Dermis microvascular lymphatic vessel endothelial cell (primary cell): ENCODE measurements around the gene GPC6. TPM values are rescaled to one million over a fixed set of nuclear protein-coding genes. Genes with fewer than 3 reads are reported as not detected.
A peak's percentile ranks its signal among the peaks of the same experiment; 100 is the strongest.

Experiments
- DNase-seq, 2 donors: peaks; one replicate each; pipeline versions ENCODE4 v3.0.0 to v3.0.0-alpha.2; 2010; ENCODE audit warnings: low read depth in 2 of 2
- total RNA-seq: library from RNA; depleted of rRNA; stranded (reverse); fragments of >200 nt; gene quantifications from 2 replicates; pipeline ENCODE4 v1.2.1, GENCODE V29; 2014

Gene GPC6
- total RNA-seq, 1 donor from 2014 or later: under 0.01 TPM

DNA sequence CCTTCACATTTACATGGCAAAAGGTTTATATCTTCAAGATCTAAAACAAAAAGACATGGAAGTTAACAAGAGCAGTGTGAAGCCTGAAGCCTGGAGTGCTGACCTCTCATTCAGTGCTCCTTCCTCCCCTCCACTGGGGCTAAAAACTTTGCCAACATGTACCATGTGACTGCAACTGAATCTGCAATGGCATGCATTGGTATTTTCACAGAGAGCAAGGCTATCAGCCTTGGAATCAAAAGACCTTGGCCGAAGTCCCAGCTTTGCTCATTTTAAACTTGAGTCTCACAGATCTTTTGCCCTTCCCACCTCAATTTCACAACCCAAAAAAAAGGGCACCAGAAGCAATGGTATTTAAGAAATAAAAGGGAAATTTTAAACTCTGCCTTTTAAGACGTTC lies 927.8 kb downstream of the GPC6 start:
- DNase-seq: no peak

DNA sequence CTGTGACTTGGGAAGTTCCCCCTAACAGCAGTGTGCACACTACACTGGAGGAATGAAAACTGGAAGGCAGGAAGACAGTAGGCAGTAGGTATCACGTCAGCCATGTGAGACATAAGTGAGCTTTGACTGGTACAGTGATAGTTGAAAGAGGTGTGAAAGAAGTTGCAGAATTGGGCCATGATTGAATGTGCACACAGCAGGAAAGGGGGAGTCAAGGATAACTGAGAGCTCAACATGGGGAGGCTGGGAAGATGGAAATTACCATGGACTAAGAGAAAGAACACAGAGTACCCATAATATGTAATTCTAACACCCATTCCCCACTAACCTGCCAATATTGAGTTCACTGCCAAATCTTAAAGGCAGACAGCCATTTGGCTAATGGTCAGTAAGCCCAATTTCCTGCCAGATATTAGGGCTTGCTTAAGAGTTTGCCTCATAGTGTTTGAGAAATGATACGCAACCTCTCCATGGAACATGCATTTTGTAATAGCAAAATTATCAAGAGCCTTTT lies 931.2 kb downstream of the GPC6 start:
- no peak for DNase-seq

DNA sequence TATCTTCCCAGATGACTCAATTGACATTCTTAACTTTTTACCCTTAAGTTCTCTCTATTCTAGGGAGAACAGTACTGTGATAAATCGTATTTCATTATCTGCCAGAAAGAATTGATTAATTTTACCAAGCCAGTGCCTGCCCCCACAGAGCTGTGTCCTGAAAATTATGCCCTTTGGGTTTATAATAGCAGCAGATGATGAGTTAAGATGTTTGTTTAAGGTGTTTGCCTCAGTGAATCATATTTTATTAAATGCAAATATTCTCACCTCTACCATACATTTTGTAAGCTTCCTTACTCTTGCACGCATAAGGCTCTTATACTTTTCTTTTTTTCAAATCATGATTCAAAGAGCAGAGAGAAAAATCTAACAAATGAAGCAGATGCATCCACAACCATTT lies 934.3 kb downstream of the GPC6 start:
- DNase-seq: no peak

DNA sequence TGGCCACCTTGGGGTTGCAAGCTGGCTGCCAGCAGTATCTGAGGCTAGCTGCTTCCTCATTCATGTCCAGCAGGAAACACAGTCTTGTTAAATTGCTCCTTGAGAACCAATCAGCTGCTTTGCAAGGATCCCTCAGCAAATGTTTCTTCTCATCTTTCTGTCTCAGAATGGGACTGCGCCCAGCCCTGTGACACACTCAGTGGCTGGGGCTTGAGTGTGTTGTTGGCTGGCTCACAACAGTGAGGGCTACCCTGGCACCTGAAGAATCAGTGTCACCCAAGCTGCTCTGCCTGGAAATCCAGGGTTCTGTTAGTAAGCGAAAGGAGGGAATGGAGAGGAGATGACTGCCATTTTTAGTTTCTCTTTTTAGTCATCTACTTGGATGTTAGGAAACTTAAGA lies 935.7 kb downstream of the GPC6 start:
- no peak for DNase-seq

DNA sequence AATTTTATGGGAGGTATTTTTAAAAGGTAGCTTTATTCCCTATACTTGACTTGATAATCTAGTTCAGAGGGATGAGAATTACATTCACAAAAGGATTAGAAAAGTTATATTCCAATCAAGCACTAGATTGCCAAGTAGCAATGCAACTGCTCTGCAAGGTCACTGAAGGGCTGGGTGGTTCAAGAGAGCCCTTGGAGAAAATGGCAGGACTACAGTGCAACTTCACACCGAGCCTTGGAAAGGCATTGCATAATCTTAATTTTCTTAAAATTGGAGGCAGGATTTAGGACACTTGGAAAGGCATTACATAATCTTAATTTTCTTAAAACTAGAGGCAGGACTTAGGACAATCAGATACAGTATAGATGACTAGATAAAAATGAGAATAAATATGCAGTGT lies 936.9 kb downstream of the GPC6 start:
- no peak for DNase-seq

DNA sequence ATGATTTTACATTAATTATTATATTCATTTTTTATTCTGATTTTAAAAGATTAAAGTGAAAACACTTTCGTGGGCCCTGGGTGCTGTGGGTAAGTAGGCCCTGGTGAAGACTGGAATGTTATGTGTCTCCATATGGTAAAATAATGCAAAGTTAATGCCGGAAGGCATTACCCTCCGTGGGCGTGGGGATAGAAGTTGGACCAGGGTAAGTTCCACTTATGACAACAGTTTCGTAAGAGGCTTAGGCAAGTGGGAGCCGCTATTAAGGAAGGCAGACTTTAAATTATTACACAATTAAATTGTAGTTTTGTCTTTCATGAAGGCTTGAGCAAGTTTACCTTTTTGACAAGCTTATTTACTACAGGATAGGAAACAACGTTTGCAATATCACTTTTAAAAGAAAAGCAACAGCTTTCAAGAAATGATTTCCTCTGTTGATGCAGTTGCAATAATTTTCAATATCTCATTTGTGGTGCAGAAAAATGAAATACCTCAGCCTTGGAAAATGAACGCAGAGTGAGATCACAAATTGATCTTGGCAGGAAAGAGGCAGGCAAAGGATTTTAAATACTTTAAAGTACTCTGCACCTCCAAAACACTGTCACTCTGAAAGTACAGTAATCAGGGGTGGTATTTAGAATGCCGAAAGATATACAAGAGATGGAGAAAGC lies 942.3 kb downstream of the GPC6 start:
- DNase-seq: no peak

DNA sequence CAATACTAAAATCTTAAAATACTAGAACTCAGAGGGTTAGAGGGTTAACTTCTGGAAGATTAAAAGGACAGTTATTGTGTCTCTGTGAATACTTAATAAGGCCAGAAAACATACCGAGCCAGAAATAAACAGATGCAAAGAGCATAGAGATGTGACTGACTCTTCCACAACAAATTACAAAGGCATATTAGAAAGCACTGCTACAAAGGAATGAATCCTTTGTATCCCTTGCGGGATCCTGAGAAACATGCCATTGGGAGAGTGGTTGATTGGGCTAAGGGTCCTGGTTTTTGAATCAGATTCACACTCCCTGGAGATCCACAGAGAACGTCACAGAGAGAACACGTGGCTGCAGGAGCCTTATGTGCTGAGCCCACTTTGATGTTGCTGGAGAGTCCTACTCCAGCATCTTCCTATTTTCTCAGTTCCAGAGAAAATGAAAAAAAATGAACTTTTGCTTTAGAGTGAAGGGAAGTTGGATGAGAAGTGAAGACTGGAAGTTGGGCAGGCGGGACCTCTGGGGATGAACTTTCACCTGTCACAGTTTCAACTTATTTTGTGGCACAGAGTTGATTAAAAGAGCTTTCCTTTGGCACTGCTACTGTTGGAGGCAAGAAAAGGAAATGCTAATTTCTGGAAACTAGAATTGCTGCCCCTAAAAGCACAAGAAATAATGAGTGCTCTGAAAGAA lies 943.0 kb downstream of the GPC6 start:
- no peak for DNase-seq

DNA sequence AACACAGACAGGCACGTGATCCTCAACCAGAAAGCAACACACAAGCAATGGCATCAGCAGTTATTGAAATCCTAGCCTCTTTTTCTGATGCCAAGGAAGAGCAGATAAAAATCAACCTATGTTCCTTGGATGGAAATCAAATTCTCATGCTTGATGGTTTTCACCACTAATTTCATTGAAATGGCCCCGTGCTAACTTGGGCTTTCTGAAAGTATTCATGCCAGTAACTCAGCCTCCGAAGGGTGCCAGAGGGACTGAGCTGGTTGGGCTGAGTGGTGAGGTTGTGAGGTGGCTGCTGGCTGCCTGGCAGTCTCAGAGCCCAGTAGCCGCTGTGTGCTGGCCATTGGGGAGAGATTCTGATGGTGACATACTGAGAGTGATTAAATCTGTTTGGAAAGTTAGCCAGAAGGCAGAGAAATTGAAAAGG lies 943.6 kb downstream of the GPC6 start:
- DNase-seq: no peak

DNA sequence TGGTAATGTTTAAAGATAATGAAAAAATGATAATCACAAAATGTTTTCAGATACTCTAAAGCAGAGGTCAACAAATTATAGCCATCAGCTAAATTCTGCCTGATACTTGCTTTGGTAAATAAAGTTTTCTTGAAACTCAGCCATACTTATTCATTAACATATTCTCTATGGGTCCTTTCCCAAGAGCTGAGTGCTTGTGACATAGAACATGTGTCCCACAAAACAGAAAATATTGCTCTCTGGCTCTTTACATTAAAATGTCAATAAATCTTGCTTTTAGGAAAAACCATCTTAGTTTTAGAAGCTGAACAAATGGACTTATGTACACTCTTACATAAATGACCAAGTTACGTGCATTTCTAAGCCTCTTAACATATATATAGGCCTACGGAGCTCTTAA lies 945.8 kb downstream of the GPC6 start:
- DNase-seq: no peak

DNA sequence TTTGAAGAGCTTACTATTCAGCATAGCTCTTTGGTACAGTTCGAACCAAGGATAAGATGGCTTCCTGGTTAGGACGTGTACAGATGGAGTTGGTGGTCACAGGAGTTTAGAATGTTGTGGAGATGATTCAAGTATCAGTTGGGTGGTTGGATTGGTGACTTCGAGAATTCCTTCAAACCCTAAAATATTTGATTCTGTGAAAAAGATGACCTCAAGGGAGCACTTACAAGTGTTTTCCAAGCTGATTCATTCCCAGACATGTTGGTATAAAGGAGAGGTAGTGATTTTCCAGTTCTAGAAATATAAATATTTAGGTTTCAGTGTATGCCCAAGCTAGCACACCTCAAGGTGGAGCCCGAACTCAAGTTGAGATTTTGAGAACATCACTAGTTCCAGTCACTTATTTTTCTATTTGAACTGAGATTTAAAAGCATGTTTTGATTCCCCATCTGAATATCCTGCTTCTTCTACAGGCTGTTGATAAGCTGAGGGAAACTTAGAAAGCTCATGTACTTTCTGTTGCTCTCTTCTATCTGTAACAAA lies 946.8 kb downstream of the GPC6 start:
- peak in 1 of 2 donors; percentile 8 for DNase-seq

DNA sequence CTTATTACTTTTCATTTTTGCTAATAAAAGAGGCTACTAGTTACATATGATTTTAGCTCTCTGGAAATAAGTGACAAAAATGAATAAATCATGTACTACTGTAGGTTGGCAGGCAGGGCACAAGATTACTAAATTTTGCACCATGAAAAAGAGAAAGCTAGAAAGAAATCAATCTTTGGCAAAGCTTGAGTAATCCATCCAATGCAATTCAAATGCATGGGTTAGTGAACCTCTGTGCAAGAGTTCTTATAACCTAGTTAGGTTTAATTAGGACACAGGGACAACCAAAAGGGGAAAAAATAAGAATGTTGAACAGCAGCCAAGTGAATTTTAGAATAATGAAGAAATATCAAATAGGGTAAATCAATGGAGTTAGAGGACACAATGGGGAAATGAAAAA lies 947.4 kb downstream of the GPC6 start:
- DNase-seq: no peak

DNA sequence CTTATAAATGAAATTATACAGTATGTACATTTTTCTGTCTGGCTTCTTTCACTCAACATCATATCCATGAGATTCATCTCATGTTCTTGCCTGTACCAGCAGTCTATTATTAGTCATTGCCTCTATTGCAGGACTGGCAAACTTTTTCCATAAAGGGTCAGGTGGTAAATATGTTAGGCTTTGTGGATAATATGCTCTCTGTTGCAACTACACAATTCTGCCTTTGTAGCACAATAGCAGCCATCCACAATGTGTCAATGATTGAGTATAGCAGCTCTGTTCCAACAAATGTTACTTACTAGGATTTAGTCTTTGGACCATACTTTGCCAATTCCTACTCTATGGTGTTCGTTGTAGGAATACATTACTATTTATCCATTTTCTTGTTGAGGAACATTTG lies 948.5 kb downstream of the GPC6 start:
- DNase-seq: no peak

DNA sequence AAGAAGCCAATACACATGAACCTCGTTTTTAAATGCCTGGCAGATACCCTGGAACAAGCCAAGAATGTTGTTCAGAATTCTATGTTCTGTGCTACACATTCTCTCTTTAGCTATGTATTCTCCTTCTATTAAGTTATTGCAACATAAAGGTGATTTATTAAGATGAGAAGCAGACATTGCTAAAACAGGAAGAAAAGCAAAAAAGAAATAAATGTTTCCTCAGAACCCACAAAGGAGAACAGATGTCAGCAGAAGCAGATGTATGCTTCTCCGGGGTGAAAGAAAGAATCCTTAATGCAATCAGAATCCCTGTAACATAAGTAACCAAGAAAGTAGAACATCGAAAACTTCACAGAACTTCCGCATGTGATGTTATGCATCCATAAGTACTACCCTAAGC lies 950.0 kb downstream of the GPC6 start:
- DNase-seq: no peak

DNA sequence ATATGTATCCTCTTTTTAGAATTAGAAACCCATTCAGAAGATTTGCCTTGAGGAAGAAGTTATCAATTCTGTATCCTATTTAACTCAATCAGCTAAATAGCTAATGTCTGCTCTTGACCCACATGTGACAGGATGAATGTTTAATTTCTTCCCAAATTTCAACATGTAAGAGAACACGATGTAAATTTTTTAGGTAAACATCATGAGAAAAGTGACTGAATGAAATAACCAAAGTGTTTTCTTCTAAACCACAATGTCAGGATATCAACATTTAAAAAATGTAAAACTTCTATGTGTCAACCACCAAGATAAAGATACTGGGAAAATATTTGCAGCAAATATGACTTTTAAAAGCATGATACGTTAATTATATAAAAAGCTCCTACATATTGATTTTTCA lies 950.4 kb downstream of the GPC6 start:
- DNase-seq: no peak

DNA sequence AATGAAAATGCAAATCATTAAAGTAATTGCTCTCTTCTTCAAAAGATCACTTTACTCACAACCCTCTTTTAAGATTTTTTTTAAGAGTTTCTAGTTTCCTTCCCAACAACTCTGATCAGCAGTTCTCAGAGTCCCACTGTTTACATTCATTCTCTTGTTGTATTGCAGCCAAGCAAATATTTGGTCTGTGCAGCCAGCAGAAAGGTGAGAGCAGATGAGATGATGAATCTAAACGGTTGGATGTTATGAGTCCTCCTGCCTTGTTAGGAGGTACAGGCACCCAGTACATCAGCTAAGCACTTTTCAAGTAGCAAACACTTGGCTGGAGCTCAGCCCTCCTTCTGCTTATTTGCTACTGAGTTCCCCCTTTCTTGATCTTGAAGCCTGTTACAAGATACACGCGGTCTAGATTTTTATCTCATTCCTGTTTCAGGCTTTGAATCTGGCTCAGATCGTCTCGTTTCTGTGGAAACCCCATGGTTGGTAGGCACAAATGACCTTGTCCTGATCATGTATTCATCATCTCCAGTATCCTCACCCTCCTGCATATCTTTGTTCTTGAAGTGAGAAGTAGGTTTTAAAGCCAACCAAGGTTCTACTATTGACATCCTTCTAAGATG lies 952.1 kb downstream of the GPC6 start:
- DNase-seq: no peak

DNA sequence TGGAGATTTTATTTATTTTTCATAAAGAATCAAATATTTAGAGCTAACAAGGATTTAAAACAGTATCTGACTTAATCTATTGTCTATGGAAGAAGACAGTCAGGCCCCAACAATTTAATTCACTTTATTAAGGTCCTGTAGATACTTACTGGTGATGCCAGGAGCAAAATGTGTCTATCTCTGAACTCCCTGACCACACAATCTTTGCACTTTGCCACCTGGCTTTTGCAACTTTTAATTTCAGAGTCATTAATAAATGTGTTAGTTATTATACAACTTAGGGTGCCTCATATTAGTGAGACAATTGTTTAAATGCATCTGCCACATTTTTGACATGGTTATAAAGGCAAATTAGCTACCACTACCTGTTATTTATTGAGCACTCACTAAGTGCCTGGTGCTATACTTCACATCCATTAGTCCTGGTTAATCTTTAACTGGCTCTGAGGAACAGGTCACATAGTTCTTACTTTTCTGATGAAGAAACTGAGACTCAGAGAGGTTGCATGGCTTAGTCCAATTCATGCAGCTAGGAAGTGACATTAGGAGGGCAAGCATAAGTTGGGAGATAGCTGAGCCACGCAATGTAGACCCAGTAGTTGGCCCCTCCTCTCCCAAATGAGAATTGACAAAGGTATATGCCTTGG lies 955.0 kb downstream of the GPC6 start:
- DNase-seq: no peak

DNA sequence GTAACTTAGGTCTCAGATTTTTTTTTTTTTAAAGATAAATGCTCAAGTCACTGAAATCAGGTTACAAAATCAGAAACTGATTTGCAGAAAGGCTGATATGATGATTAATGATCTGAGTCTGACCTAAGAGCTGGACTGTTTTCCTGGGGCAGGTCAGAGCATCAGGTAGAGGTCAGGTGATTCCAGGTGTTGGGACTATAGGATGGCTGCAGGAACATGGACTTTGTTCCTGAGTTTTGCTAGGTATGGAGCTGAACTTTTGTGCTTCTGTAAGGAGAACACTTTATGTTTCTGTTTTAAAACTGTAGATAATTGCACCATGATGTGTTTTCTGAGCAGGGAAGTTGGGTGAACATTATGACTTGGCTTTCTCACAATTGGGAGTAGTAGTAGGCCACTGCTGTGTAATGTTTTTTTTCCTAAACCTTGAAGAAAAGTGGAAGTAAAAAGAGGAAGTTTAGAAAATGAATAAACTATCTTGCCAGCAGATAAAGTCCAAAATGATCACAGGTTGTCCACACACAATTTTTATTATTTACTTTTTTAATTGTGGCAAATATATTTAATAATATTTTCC lies 955.7 kb downstream of the GPC6 start:
- DNase-seq: no peak

DNA sequence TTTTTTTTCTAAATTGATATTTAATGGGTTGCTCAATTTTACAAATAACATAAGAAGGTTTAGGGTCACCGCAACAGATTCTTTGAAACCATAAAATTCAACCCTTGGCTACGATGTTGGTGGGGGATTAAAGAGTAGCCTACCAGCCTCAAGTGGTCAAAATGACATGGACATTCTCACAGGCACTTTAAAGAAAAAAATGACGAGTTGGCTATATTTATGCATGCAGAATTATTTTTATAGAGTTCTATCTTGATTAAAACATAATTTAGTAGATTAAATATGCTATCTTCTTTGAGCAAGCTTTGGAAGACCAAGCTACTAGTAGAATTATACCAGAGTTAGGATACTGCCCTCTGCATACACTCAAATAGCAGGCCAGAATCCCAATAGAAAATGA lies 959.9 kb downstream of the GPC6 start:
- DNase-seq: no peak

DNA sequence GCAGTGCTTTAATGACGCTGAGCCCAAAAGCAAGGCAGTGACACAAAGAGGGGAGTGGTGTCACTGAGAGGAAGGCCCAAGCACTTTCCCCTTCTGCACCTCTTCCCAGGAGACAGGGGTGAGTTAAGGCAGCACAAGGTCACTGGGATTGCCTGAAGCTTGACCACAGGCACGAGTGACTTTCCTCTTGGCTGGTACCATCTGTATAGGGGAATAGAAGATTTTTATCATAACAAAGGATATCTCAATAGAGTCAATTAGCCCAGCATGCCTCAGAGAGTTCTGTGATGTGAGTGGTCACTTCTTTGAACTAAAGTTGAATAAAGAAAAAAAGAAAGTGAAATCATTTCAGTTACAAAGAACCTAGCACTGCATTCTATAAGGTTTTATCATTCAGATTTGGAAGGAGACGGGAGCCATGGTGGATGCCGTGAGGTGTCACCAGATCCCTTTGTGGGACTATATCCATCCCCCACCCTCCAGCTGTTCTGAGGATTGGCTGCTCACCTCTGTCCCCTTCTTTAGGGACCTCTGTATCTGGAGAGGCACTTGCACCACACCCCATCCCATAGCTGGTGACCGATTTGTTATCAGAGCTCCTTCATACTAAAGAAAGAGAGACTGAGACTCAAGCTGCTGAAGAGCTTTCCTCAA lies 961.7 kb downstream of the GPC6 start:
- no peak for DNase-seq

DNA sequence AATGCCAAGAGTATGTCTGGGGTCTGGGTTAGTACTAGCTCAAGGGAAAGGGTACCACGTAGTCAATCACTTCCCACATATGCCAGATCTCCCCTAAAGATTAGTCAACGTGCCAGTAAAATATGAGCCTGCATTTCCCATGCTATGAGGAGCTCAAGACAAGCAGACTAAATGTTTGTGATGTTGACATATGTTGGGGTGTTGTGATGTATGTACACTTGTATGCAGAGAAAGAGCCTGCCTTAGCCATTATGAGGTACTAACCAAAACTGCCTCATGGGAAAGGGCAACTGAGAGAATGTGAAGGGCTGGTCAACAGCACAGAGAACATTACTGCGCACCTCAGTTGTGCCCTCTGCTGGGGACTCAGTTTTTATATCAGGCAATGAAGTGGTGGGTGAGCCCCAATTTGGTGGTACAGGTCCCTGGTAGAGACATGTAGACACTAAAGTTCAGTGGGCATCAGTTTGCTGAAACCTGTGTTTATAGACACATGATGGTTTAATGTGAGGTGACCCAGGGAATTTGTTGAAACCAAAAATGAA lies 965.9 kb downstream of the GPC6 start:
- peak in 1 of 2 donors; percentile 4 for DNase-seq

DNA sequence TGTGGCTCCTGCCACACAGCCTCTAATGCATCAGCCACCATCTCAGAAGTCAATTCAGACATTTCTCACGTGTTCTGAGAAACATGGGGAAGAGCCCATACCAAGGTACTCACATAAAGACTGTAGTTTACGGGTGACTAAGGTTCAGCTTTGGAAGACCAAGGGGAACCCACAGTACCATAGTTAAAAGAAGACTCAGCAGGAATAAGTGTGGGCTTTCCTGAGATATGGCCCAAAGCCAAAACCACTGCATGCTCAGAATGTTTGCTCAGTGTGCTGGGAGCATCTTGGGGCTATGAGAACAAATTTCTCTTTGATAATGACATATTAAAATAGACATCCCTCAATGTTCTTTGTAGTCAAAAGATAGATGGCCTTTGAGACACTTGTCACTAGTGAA lies 969.1 kb downstream of the GPC6 start:
- DNase-seq: no peak
